ENCODE results near the gene SMG6. TPM values are rescaled to one million over a fixed set of nuclear protein-coding genes. Genes with fewer than 3 reads are reported as not detected.

Gene SMG6
- total and polyA plus RNA-seq, 3 experiments from 2014 or later, result 11.2 to 54.1 (median 53.3) TPM

DNA sequence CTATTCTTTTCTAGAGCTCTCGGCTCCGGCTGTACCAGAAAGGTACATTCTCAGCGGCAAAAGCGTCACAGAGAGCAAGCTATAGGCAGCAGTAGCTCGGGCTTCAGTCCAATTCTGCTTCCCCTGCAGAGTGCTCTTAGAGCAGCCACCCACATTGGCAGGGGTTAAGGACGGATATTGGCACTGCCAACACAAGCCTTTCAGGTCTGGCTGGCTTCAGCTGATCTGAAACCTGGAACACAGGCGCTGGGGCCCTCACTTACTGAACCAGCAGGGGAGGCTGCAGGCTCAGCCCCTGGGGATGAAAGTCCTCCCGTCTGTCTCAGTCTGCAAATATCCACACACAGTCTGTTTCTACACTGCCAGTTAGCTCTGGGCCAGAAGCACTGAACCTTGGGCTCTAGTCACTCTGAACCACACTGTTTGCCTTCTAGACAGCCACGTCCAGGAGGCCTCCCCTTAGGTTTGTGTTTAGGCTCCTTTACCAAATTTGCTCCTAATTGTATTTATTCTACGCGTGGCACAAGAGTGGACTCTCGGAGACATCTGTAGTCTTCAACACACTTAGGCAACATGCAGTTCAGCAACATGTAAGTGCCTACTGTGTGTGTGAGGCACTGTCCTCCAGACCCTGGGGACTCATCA lies 208.6 kb downstream of the SMG6 start:
- Mint-ChIP-seq H3K27ac (peak overlapping the region in 3 of 8 donors; percentile 38 to 84 (median 52)), H3K4me1 (peaks cover 16 to 36% (median 20%) of the 10 kb centered on the region in 3 donors), H3K4me3 (no peak overlapping the region), H3K27me3 (no peaks in the 10 kb centered on the region), H3K36me3 (peaks cover 0 to 32% (median 9%) of the 10 kb centered on the region in 3 donors), H3K9me3 (no peaks in the 10 kb centered on the region)
- Histone ChIP-seq H3K4me3 (ENCODE audit: low read length) (no peak overlapping the region), H3K27me3 (ENCODE audit: insufficient read depth, low read length, poor library complexity, severe bottlenecking) (no peaks in the 10 kb centered on the region), H3K27ac (ENCODE audit: low read depth, low read length) (no peak overlapping the region), H3K9me3 (ENCODE audit: low read length) (no peaks in the 10 kb centered on the region), H3K4me1 (ENCODE audit: insufficient read depth, low read length) (peaks cover 13% of the 10 kb centered on the region), H3K36me3 (ENCODE audit: insufficient read depth, low read length) (no peaks in the 10 kb centered on the region)
- POLR2A ChIA-PET, result no interaction called here
- DNase-seq, result no peak
- CTCF ChIA-PET, result interaction anchor here (1.0 kb wide), 1 partner anchor 258 kb away, joined by 3 read pairs; no protein-coding TSS in a partner anchor

GRCh38 chr17:2093349-2093748 lies 210.2 kb downstream of the SMG6 start:
- peaks cover 0 to 31% (median 8%) of the 10 kb centered on the region in 3 donors for H3K36me3 Mint-ChIP-seq
- H3K27me3 Mint-ChIP-seq, result no peaks in the 10 kb centered on the region
- peaks cover 30 to 50% (median 37%) of the 10 kb centered on the region in 3 donors for H3K4me1 Mint-ChIP-seq
- no peaks in the 10 kb centered on the region for H3K9me3 ChIP-seq (ENCODE audit: low read length)
- no peak for DNase-seq
- ChIA-PET POLR2A (no interaction called here), CTCF (no interaction called here)
- no peaks in the 10 kb centered on the region for H3K9me3 Mint-ChIP-seq
- peak overlapping the region in 2 of 8 donors; percentile 51 to 66 for H3K27ac Mint-ChIP-seq
- H3K36me3 ChIP-seq (ENCODE audit: insufficient read depth, low read length), result no peaks in the 10 kb centered on the region
- no peak overlapping the region for H3K4me3 Mint-ChIP-seq
- peaks cover 25% of the 10 kb centered on the region for H3K4me1 ChIP-seq (ENCODE audit: insufficient read depth, low read length)
- no peak overlapping the region for H3K27ac ChIP-seq (ENCODE audit: low read depth, low read length)
- H3K4me3 ChIP-seq (ENCODE audit: low read length), result no peak overlapping the region
- H3K27me3 ChIP-seq (ENCODE audit: insufficient read depth, low read length, poor library complexity, severe bottlenecking), result no peaks in the 10 kb centered on the region

DNA sequence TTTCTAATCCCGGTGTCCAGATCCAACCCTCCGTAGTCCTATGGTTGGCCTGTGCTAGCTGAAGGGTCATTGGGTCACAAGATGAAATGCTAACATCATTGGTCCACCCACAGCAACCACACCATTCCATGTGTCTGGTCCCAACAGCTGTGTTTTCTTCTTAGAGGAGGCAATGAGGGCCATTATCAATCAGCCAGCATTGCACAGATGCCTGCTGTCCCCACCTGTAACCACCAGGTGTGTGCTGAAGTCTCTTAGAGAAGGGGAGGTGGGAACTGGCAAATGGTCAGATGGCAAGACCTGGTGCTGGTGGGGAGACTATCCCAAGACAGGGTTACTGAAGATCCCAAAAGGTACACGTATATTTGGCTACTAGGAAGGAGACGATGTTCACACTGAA lies 211.3 kb downstream of the SMG6 start:
- no peaks in the 10 kb centered on the region for H3K9me3 ChIP-seq (ENCODE audit: low read length)
- Mint-ChIP-seq H3K4me3 (peak overlapping the region in 3 of 7 donors; percentile 1 to 40 (median 2)), H3K4me1 (peaks cover 40 to 59% (median 47%) of the 10 kb centered on the region in 3 donors), H3K27ac (peak overlapping the region in 5 of 8 donors; percentile 12 to 84 (median 46)), H3K27me3 (no peaks in the 10 kb centered on the region), H3K36me3 (peaks cover 0 to 24% (median 4%) of the 10 kb centered on the region in 3 donors), H3K9me3 (no peaks in the 10 kb centered on the region)
- H3K36me3 ChIP-seq (ENCODE audit: insufficient read depth, low read length), result no peaks in the 10 kb centered on the region
- peaks cover 36% of the 10 kb centered on the region for H3K4me1 ChIP-seq (ENCODE audit: insufficient read depth, low read length)
- ChIA-PET CTCF (interaction anchor here (6.9 kb wide), 1 partner anchor 35 kb away, joined by 73 read pairs; the partner anchor contains the start of gene HIC1), POLR2A (no interaction called here)
- no peaks in the 10 kb centered on the region for H3K27me3 ChIP-seq (ENCODE audit: insufficient read depth, low read length, poor library complexity, severe bottlenecking)
- no peak for DNase-seq
- H3K27ac ChIP-seq (ENCODE audit: low read depth, low read length), result no peak overlapping the region
- no peak overlapping the region for H3K4me3 ChIP-seq (ENCODE audit: low read length)

DNA sequence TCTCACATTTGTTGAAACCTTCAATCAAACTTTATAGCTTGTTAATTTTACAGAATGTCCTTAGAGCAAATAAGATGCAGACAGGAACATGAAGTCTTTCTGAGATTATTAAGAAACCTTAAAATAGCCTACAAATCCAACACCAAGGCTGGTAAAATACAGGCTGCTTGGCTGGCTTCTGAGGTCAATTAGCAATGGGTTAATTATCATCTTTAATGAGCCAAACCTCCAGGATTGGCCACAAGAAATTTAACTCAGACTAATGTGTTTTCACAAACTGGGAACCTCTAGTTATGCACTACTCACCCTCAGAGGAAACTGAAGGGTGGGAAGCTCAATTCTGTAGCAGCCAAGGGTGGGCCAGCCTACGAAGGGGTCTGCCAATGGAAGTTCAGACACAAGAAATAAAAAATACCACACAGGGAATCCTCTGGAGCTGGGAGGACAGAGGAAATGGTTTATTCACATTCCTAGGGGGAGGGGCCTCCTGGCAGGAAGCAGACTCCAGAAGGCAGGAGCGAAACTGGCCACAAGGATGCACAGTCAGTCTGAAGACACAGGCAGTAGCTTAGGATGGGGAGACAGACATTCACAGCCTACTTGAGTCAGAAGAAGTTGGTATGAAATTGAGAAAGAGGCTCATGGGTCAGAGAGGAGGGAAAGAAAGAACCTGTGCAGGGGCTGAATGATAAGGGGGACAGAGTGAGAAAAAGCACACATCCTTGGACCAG lies 212.6 kb downstream of the SMG6 start:
- H3K4me1 Mint-ChIP-seq, result peaks cover 43 to 67% (median 55%) of the 10 kb centered on the region in 3 donors

DNA sequence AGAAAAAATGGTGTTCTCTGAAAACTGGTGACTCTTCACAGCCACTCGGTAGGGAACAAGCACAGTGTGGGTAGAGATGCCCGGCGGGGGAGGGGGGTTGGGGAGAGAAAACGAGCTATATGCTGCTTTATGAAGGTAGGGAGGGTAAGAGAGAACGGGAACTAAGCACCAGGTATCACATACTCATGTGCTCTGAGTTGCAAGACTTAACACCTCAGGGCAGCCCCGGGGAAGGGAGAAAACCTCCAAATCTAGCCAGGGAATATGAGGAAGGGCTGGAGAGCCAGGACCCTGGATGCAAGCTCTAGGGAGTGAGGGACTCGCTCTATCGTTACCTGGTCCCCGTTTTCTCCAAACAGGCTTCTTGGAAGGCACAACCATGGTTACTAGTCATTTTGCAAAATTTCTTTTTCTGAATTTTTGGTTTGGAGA lies 213.4 kb downstream of the SMG6 start:
- DNase-seq, result no peak
- H3K27ac ChIP-seq (ENCODE audit: low read depth, low read length), result peak overlapping the region; percentile 47

More for the DNA sequence above, 212.6 kb downstream of the SMG6 start:
- POLR2A ChIA-PET, result interaction anchor here (1.2 to 1.7 kb wide), 2 partner anchors 22 to 33 kb away, joined by 3 to 7 read pairs; no protein-coding TSS in a partner anchor
- Histone ChIP-seq H3K36me3 (ENCODE audit: insufficient read depth, low read length) (no peaks in the 10 kb centered on the region), H3K27ac (ENCODE audit: low read depth, low read length) (no peak overlapping the region), H3K27me3 (ENCODE audit: insufficient read depth, low read length, poor library complexity, severe bottlenecking) (no peaks in the 10 kb centered on the region), H3K4me3 (ENCODE audit: low read length) (no peak overlapping the region), H3K9me3 (ENCODE audit: low read length) (no peaks in the 10 kb centered on the region), H3K4me1 (ENCODE audit: insufficient read depth, low read length) (peaks cover 39% of the 10 kb centered on the region)
- CTCF ChIA-PET, result interaction anchor here (1.3 to 6.9 kb wide), 4 partner anchors 23 to 263 kb away, joined by 3 to 73 read pairs (median 17); partner anchors contain the start of gene HIC1
- Mint-ChIP-seq H3K27me3 (no peaks in the 10 kb centered on the region), H3K27ac (peak overlapping the region; percentile 12 to 99 (median 96)), H3K9me3 (no peaks in the 10 kb centered on the region), H3K36me3 (peaks cover 0 to 25% (median 6%) of the 10 kb centered on the region in 3 donors), H3K4me3 (peak overlapping the region in 6 of 7 donors; percentile 22 to 97 (median 92))
- no peak for DNase-seq

GRCh38 chr17:2089021-2089422 lies 214.6 kb downstream of the SMG6 start:
- H3K4me1 ChIP-seq (ENCODE audit: insufficient read depth, low read length), result peaks cover 39% of the 10 kb centered on the region
- H3K4me3 Mint-ChIP-seq, result peak overlapping the region; percentile 82 to 97 (median 91)
- peak overlapping the region; percentile 47 for H3K27ac ChIP-seq (ENCODE audit: low read depth, low read length)
- H3K27me3 ChIP-seq (ENCODE audit: insufficient read depth, low read length, poor library complexity, severe bottlenecking), result no peaks in the 10 kb centered on the region
- DNase-seq, result no peak
- peaks cover 0 to 33% (median 6%) of the 10 kb centered on the region in 3 donors for H3K36me3 Mint-ChIP-seq
- H3K4me3 ChIP-seq (ENCODE audit: low read length), result peak overlapping the region; percentile 85
- peaks cover 43 to 81% (median 65%) of the 10 kb centered on the region in 3 donors for H3K4me1 Mint-ChIP-seq
- peak overlapping the region; percentile 27 to 99 (median 94) for H3K27ac Mint-ChIP-seq
- ChIA-PET POLR2A (interaction anchor here (0.8 to 1.5 kb wide), 4 partner anchors 13 to 30 kb away, joined by 3 to 6 read pairs (median 4); no protein-coding TSS in a partner anchor), CTCF (interaction anchor here (1.3 to 6.9 kb wide), 6 partner anchors 13 to 156 kb away, joined by 3 to 73 read pairs (median 10); partner anchors contain the start of gene HIC1)
- H3K9me3 Mint-ChIP-seq, result no peaks in the 10 kb centered on the region
- H3K9me3 ChIP-seq (ENCODE audit: low read length), result no peaks in the 10 kb centered on the region
- H3K27me3 Mint-ChIP-seq, result no peaks in the 10 kb centered on the region
- H3K36me3 ChIP-seq (ENCODE audit: insufficient read depth, low read length), result no peaks in the 10 kb centered on the region

More for the DNA sequence above, 213.4 kb downstream of the SMG6 start:
- POLR2A ChIA-PET, result interaction anchor here (0.7 to 1.7 kb wide), 4 partner anchors 20 to 796 kb away, joined by 3 to 7 read pairs (median 4); no protein-coding TSS in a partner anchor
- H3K4me3 Mint-ChIP-seq, result peak overlapping the region; percentile 82 to 97 (median 91)
- Histone ChIP-seq H3K4me1 (ENCODE audit: insufficient read depth, low read length) (peaks cover 39% of the 10 kb centered on the region), H3K9me3 (ENCODE audit: low read length) (no peaks in the 10 kb centered on the region), H3K27me3 (ENCODE audit: insufficient read depth, low read length, poor library complexity, severe bottlenecking) (no peaks in the 10 kb centered on the region), H3K4me3 (ENCODE audit: low read length) (peak overlapping the region; percentile 85), H3K36me3 (ENCODE audit: insufficient read depth, low read length) (no peaks in the 10 kb centered on the region)
- peak overlapping the region; percentile 69 to 99 (median 96) for H3K27ac Mint-ChIP-seq
- no peaks in the 10 kb centered on the region for H3K27me3 Mint-ChIP-seq
- peaks cover 0 to 30% (median 6%) of the 10 kb centered on the region in 3 donors for H3K36me3 Mint-ChIP-seq
- CTCF ChIA-PET, result interaction anchor here (1.0 to 6.9 kb wide), 5 partner anchors 9 to 263 kb away, joined by 3 to 73 read pairs (median 14); partner anchors contain the start of gene HIC1
- peaks cover 43 to 71% (median 58%) of the 10 kb centered on the region in 3 donors for H3K4me1 Mint-ChIP-seq
- no peaks in the 10 kb centered on the region for H3K9me3 Mint-ChIP-seq

DNA sequence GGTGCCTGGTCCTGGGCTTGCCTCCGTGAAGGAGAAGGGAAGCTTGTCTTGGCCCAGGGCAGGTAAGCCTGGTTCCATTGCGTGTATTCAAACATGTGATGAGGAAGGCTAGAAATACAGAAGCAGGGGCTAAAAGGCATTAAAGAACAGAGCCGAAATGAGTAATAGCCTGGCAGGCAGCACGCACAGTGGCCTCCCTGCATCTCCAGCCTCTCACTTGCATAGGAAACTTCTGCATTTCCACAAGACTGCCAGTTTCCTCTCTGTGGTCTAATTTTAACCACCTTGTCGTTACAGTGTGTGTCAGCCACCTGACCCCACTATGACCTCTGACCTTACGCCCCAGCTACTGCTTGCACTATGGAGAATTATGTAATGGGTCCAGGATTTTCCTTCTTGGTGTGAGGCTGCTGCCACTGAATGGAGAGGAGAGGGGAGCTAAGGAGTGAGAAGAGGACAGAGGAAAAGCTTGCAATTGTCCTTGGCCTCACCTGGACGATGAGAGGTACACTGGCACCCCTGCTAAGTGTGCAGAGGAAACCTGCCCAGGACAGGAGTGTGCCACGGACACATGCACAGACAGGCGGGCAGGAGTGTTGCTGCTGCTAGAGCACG lies 215.9 kb downstream of the SMG6 start:
- H3K4me3 Mint-ChIP-seq, result peak overlapping the region; percentile 38 to 67 (median 57)
- peak in 2 of 5 donors; percentile 32 to 67 for DNase-seq
- ChIA-PET POLR2A (no interaction called here), CTCF (interaction anchor here (1.1 to 6.9 kb wide), 7 partner anchors 12 to 367 kb away, joined by 3 to 73 read pairs (median 4); partner anchors contain the start of gene HIC1)
- H3K4me1 ChIP-seq (ENCODE audit: insufficient read depth, low read length), result peaks cover 39% of the 10 kb centered on the region
- H3K27ac ChIP-seq (ENCODE audit: low read depth, low read length), result no peak overlapping the region
- H3K27me3 ChIP-seq (ENCODE audit: insufficient read depth, low read length, poor library complexity, severe bottlenecking), result no peaks in the 10 kb centered on the region
- H3K36me3 Mint-ChIP-seq, result peaks cover 0 to 39% (median 12%) of the 10 kb centered on the region in 3 donors
- H3K9me3 Mint-ChIP-seq, result no peaks in the 10 kb centered on the region
- no peaks in the 10 kb centered on the region for H3K9me3 ChIP-seq (ENCODE audit: low read length)
- H3K4me3 ChIP-seq (ENCODE audit: low read length), result no peak overlapping the region
- no peaks in the 10 kb centered on the region for H3K27me3 Mint-ChIP-seq
- peak overlapping the region; percentile 14 to 87 (median 61) for H3K27ac Mint-ChIP-seq
- H3K36me3 ChIP-seq (ENCODE audit: insufficient read depth, low read length), result peaks cover 5% of the 10 kb centered on the region
- H3K4me1 Mint-ChIP-seq, result peaks cover 46 to 88% (median 75%) of the 10 kb centered on the region in 3 donors

Measured in CD8-positive, alpha-beta memory T cell (primary cell).